Upper lobe of right lung (tissue), 1 donor: ENCODE results near the gene CRISPLD2. TPM values are rescaled to one million over a fixed set of nuclear protein-coding genes. Genes with fewer than 3 reads are reported as not detected.

Experiments
- ATAC-seq: fragments of 200-7000 bp; cut with Tn5 transposase; one replicate; pipeline ENCODE4 v1.9.1; 2020; ENCODE audit warnings: mild to moderate bottlenecking, moderate library complexity
- DNase-seq: peaks from one replicate; pipeline ENCODE4 v3.0.0-alpha.2; 2020
- H3K27ac ChIP-seq: fragments of 200-600 bp; one replicate; pipeline ENCODE4 v1.8.0; 2022
- H3K27me3 ChIP-seq: fragments of 200-600 bp; one replicate; pipeline ENCODE4 v1.8.0; 2022; ENCODE audit warnings: mild to moderate bottlenecking
- H3K36me3 ChIP-seq: fragments of 200-600 bp; one replicate; pipeline ENCODE4 v1.8.0; 2022
- H3K4me1 ChIP-seq: fragments of 200-600 bp; one replicate; pipeline ENCODE4 v1.8.0; 2022
- H3K4me3 ChIP-seq: fragments of 200-600 bp; one replicate; pipeline ENCODE4 v1.8.0; 2022; ENCODE audit warnings: mild to moderate bottlenecking
- H3K9me3 ChIP-seq: fragments of 200-600 bp; one replicate; pipeline ENCODE4 v1.8.0; 2022
- CTCF ChIP-seq: fragments of 200-600 bp; IDR thresholded peaks from one replicate; pipeline ENCODE4 v1.8.0; 2022; ENCODE audit warnings: antibody characterized with exemption
- intact Hi-C: fragments of 100-400 bp; cut with DNase I; formaldehyde crosslinking; loops from one replicate; pipeline ENCODE4 v1.11.0; 2022
- total RNA-seq: library from RNA; stranded (reverse); fragmentation: NEBNext Ultra II Directional; extraction: Animal tissue kit (Norgen Biotek cat#: 25700); gene quantifications from one replicate; pipeline ENCODE4 v1.2.1, GENCODE V29; 2021
- donor health status: DM: no; HTN: yes; CAD: no; lungs with severe emphysema.

The CRISPLD2 gene
- total RNA-seq, 1 donor from 2014 or later = 61.9 TPM

GRCh38 chr16:84816485-84816884 lies 3.3 kb upstream of the CRISPLD2 start:
- Histone ChIP-seq H3K36me3 (no peaks in the 10 kb centered on the region), H3K27ac (no peak overlapping the region), H3K27me3 (peaks cover 6% of the 10 kb centered on the region), H3K4me1 (peaks cover 6% of the 10 kb centered on the region), H3K4me3 (no peak overlapping the region), H3K9me3 (no peaks in the 10 kb centered on the region)
- ATAC-seq (no peak), DNase-seq (no peak)
- no peak for TF ChIP-seq CTCF
- intact Hi-C loops = no loop called here

- no peak for ATAC-seq
- Histone ChIP-seq H3K27ac (no peak overlapping the region), H3K4me3 (no peak overlapping the region), H3K27me3 (peaks cover 7% of the 10 kb centered on the region), H3K36me3 (no peaks in the 10 kb centered on the region), H3K9me3 (no peaks in the 10 kb centered on the region), H3K4me1 (peaks cover 6% of the 10 kb centered on the region)
- TF ChIP-seq CTCF = no peak
- intact Hi-C loops = no loop called here
- no peak for DNase-seq
Observed at GRCh38 chr16:84817206-84817605, 2.6 kb upstream of the CRISPLD2 start.

- ATAC-seq (no peak), DNase-seq (no peak)
- no peaks in the 10 kb centered on the region for H3K36me3 ChIP-seq
- H3K4me3 ChIP-seq = no peak overlapping the region
- intact Hi-C loops = no loop called here
- H3K27ac ChIP-seq = no peak overlapping the region
- H3K27me3 ChIP-seq = peaks cover 8% of the 10 kb centered on the region
- H3K4me1 ChIP-seq = peaks cover 6% of the 10 kb centered on the region
- no peak for TF ChIP-seq CTCF
- no peaks in the 10 kb centered on the region for H3K9me3 ChIP-seq
Observed at GRCh38 chr16:84817613-84818012, 2.2 kb upstream of the CRISPLD2 start.

GRCh38 chr16:84818133-84818532 lies 1.7 kb upstream of the CRISPLD2 start:
- no peak for TF ChIP-seq CTCF
- intact Hi-C loops = no loop called here
- no peak overlapping the region for H3K4me3 ChIP-seq
- peaks cover 9% of the 10 kb centered on the region for H3K4me1 ChIP-seq
- no peaks in the 10 kb centered on the region for H3K36me3 ChIP-seq
- peaks cover 13% of the 10 kb centered on the region for H3K27me3 ChIP-seq
- ATAC-seq = no peak
- no peak for DNase-seq
- H3K9me3 ChIP-seq = no peaks in the 10 kb centered on the region
- H3K27ac ChIP-seq = no peak overlapping the region

GRCh38 chr16:84818989-84819643 lies 669 bp upstream of the CRISPLD2 start:
- peaks cover 15% of the 10 kb centered on the region for H3K27me3 ChIP-seq
- TF ChIP-seq CTCF = no peak
- H3K9me3 ChIP-seq = no peaks in the 10 kb centered on the region
- intact Hi-C loops = no loop called here
- no peaks in the 10 kb centered on the region for H3K36me3 ChIP-seq
- no peak overlapping the region for H3K27ac ChIP-seq
- ATAC-seq = no peak
- H3K4me3 ChIP-seq = peak overlapping the region; percentile 53
- DNase-seq = no peak
- H3K4me1 ChIP-seq = peaks cover 15% of the 10 kb centered on the region

GRCh38 chr16:84820305-84820684 lies 510 bp downstream of the CRISPLD2 start:
- peaks cover 15% of the 10 kb centered on the region for H3K27me3 ChIP-seq
- no peaks in the 10 kb centered on the region for H3K9me3 ChIP-seq
- H3K27ac ChIP-seq = peak overlapping the region; percentile 70
- ATAC-seq = no peak
- peaks cover 17% of the 10 kb centered on the region for H3K4me1 ChIP-seq
- DNase-seq = no peak
- H3K4me3 ChIP-seq = peak overlapping the region; percentile 53
- intact Hi-C loops = no loop called here
- H3K36me3 ChIP-seq = no peaks in the 10 kb centered on the region
- no peak for TF ChIP-seq CTCF
